K562 (cell line): ENCODE data around the gene PQBP1. TPM values are rescaled to one million over a fixed set of nuclear protein-coding genes. Genes with fewer than 3 reads are reported as not detected.

Experiments
- ETV1 ChIP-seq: fragments of 450-650 bp; conservative IDR thresholded peaks from 2 replicates; pipeline ENCODE4 v1.6.1; 2016; ENCODE audit warnings: missing genetic modification characterization, control low read depth, low read depth, missing compliant biosample characterization
- HDAC2 ChIP-seq: fragments of 450-650 bp; IDR thresholded peaks from 2 replicates; pipeline ENCODE4 v1.6.1; 2016; ENCODE audit warnings: mild to moderate bottlenecking
- KDM2B ChIP-seq: fragments of 250-450 bp; sonication (Bioruptor Pico); IDR thresholded peaks from 2 replicates; pipeline ENCODE4 v1.8.0; 2021; ENCODE audit warnings: mild to moderate bottlenecking, moderate library complexity
- MTF1 ChIP-seq: fragments of 250-450 bp; sonication (Bioruptor Pico); IDR thresholded peaks from 2 replicates; pipeline ENCODE4 v1.9.0; 2021; ENCODE audit warnings: moderate library complexity, mild to moderate bottlenecking, inconsistent platforms, borderline replicate concordance
- NRF1 ChIP-seq, 2 experiments: fragments of 450-650 bp; IDR thresholded peaks in 1 of 2; conservative IDR thresholded peaks in 1 of 2; 2 replicates each; pipeline ENCODE4 v1.6.1; 2014; ENCODE audit warnings: mild to moderate bottlenecking in 2 of 2
- RFX5 ChIP-seq: IDR thresholded peaks from 2 replicates; pipeline ENCODE4 v1.6.1; 2011; ENCODE audit warnings: low read depth, mild to moderate bottlenecking, improper control_type of control experiment, low read length
- U2AF2 ChIP-seq: fragments of 200-400 bp; formaldehyde crosslinking; optimal IDR thresholded peaks from 2 replicates; pipeline ENCODE3; 2017; ENCODE audit warnings: low read depth, mild to moderate bottlenecking, low read length
- ZNF280A ChIP-seq: fragments of 450-650 bp; IDR thresholded peaks from 2 replicates; pipeline ENCODE4 v1.6.1; 2018; ENCODE audit warnings: mild to moderate bottlenecking, low read depth; ENCODE audit not compliant: partially characterized antibody
- ZNF318 ChIP-seq, 2 experiments: fragments of 450-650 bp; IDR thresholded peaks; 2 replicates each; pipeline ENCODE4 v1.6.1; 2016; ENCODE audit warnings: mild to moderate bottlenecking in 2 of 2, borderline replicate concordance in 1 of 2, low read depth in 1 of 2, moderate library complexity in 1 of 2
- polyA plus RNA-seq, 8 experiments: library from polyadenylated mRNA; depleted of rRNA in 4 of 8; stranded (reverse) in 5 of 8; unstranded in 3 of 8; fragments of >200 nt; fragmentation: Nextera tagmentation in 2 of 8; fragmentation: Illumina TruSeq in 1 of 8; extraction: Ambion mirVana in 2 of 8; extraction: Trizol in 1 of 8; gene quantifications; 2 replicates each; pipeline versions ENCODE4 v1.2.1 to v1.2.3, GENCODE V29; 2011 to 2014; ENCODE audit warnings: inconsistent platforms in 1 of 8, missing spikeins in 1 of 8
- total RNA-seq, 7 experiments: library from RNA; depleted of rRNA in 6 of 7; stranded (reverse); fragments of >200 nt in 6 of 7; fragmentation: Illumina TruSeq in 2 of 7; extraction: Trizol in 2 of 7; gene quantifications; 2 replicates each; pipeline versions ENCODE4 v1.2.1 to v1.2.3, GENCODE V29; 2011 to 2021; ENCODE audit warnings: low replicate concordance in 1 of 7
- TF ChIP-seq, protein P1 (sequence below): fragments of 450-650 bp; IDR thresholded peaks from 2 replicates; pipeline ENCODE4 v1.6.1; 2016; ENCODE audit warnings: antibody characterized with exemption
- TF ChIP-seq, protein P2 (sequence below): sonication (generic); formaldehyde crosslinking; IDR thresholded peaks from 2 replicates; pipeline ENCODE4 v1.8.0; 2023; ENCODE audit warnings: mild to moderate bottlenecking, missing genetic modification reagents

The PQBP1 gene
- total and polyA plus RNA-seq, 9 of the 15 experiments (the other 6 are each of a cell fraction or from before 2014, with no cell fraction given) = 41.3 to 262 (median 112) TPM

DNA sequence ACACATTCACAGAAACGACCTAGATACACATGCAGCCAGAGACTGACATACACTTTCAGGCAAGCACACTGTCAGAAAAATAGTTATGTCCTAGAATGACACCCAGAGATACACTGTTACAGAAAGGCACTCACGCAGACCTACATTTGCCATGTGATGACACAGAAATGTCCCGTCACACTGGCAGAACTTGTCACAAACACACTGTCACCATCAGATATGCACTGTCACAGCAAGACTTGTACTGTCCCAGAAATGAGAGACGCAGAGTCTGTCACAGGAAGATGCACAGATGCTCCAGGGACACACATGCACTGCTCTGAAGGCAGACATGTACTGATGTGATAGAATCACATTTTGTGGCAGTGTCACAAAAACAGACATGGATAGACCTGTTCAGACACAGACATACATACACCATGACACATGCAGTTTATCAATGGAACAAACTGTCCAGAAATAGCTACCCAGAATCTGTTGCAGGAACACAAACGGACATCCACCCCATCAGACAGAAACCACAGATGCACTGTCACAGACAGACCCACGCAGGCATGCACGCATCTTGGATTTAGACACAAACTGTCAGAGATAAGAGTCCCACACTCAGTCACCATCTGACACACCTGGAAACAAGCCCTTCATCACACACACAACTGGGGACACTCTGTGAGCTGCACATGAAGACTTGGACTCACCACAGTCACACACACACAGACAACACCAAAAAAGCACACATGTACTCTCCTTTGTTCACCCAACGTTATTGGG is 22.4 kb downstream of the PQBP1 start (continued):
- TF ChIP-seq, protein P1, sequence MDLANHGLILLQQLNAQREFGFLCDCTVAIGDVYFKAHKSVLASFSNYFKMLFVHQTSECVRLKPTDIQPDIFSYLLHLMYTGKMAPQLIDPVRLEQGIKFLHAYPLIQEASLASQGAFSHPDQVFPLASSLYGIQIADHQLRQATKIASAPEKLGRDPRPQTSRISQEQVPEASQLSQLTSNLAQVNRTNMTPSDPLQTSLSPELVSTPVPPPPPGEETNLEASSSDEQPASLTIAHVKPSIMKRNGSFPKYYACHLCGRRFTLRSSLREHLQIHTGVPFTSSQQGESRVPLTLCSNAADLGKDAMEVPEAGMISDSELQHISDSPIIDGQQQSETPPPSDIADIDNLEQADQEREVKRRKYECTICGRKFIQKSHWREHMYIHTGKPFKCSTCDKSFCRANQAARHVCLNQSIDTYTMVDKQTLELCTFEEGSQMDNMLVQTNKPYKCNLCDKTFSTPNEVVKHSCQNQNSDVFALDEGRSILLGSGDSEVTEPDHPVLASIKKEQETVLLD = no peak
- TF ChIP-seq, protein P2, sequence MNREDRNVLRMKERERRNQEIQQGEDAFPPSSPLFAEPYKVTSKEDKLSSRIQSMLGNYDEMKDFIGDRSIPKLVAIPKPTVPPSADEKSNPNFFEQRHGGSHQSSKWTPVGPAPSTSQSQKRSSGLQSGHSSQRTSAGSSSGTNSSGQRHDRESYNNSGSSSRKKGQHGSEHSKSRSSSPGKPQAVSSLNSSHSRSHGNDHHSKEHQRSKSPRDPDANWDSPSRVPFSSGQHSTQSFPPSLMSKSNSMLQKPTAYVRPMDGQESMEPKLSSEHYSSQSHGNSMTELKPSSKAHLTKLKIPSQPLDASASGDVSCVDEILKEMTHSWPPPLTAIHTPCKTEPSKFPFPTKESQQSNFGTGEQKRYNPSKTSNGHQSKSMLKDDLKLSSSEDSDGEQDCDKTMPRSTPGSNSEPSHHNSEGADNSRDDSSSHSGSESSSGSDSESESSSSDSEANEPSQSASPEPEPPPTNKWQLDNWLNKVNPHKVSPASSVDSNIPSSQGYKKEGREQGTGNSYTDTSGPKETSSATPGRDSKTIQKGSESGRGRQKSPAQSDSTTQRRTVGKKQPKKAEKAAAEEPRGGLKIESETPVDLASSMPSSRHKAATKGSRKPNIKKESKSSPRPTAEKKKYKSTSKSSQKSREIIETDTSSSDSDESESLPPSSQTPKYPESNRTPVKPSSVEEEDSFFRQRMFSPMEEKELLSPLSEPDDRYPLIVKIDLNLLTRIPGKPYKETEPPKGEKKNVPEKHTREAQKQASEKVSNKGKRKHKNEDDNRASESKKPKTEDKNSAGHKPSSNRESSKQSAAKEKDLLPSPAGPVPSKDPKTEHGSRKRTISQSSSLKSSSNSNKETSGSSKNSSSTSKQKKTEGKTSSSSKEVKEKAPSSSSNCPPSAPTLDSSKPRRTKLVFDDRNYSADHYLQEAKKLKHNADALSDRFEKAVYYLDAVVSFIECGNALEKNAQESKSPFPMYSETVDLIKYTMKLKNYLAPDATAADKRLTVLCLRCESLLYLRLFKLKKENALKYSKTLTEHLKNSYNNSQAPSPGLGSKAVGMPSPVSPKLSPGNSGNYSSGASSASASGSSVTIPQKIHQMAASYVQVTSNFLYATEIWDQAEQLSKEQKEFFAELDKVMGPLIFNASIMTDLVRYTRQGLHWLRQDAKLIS (CRISPR knock-in tag) = 0 out of 2 replicates have a peak, but pooled peaks have one; percentile 60
- no peak for TF ChIP-seq ETV1 (tag)
- peak; percentile 24 to 32; a peak in 3 of 4 replicates for TF ChIP-seq NRF1 (conservative IDR thresholded peaks at IDR 0.05 in 1 of 2, IDR thresholded peaks at IDR 0.05 in 1 of 2)
- TF ChIP-seq U2AF2 = no peak
- TF ChIP-seq ZNF318 (IDR thresholded peaks at IDR 0.05; ENCODE audit: borderline replicate concordance in 1 of 2, low read depth in 1 of 2) = no peak
- TF ChIP-seq RFX5 = no peak
- TF ChIP-seq MTF1 (CRISPR knock-in tag) = no peak
- no peak for TF ChIP-seq KDM2B (CRISPR knock-in tag)
- TF ChIP-seq HDAC2 = no peak
- no peak for TF ChIP-seq ZNF280A
